Activated T-helper 1 cell treated with anti-CD3 and anti-CD28 coated beads, Interleukin-2, amount 50 U/mL, for 16 hours (primary cell): Measurements from ENCODE around the gene MIPOL1.

ENCODE experiments used
- DNase-seq, 2 donors: peaks; one replicate each; pipeline ENCODE4 v3.0.0-alpha.2; 2020; ENCODE audit warnings: low read depth in 1 of 2, low spot score in 1 of 2

Gene MIPOL1

DNA sequence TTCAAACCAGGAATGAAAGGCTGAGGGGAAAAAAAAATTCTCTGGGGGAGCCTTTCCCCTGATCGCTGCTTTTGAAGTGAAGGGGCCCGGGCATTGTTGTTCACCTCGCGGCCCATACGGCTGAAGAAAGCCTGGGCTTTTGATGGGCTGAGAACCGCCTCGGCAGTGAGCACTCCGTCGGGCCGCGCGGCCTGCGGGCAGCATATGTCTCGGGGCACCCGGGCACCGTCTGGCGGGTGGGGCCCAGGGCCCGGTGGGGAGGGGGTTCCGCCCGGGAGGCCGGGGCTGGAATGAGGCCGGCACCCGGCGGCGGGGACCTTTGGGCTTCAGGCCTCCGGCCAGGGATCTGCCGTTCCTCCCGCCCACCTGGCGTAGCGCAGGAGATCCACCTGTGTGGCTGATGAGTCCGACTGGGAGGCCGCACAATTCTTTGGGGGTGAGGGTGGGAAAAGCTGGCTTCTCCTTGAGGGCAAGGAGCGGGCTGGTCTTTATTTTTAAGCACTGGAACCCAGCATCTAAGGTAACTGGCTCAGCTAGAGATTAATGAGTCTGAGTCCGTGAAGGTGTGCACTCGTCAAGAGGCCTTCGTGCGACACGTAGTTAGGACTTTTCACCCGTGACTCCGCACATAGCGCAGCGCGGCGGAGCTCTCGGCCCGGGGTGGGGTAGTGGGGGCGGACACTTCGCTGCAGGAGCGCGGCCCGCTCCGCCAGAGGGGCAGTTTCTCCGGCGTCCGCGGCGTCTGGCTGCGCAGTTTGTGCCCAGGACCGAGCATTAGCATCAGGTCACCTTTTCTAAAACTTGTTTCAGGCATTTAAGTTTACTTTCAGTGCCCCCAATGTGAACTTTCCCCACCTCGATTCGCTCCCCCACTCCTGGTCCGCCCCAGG lies 386.7 kb downstream of the MIPOL1 start:
- DNase-seq, result no peak

DNA sequence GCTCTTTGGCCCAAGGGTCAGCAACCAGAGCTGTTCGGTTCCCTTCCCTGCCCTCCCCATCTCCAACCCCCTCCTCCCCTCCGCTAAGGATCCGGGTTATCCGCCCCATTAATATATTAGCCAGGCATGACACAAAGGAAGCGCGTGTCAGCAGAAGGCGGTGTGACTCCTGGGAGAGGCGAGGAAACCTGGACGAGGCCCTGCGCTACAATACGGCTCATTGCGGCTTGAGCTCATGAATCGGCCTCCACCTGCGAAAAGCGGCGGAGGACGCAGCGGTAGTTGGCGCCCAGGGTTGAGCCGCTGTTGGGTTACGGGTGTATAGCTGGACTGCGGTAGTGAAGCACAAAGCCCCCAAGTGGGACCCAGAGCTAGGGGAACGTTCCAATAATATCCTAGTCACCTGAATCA lies 387.4 kb downstream of the MIPOL1 start:
- DNase-seq, result no peak

DNA sequence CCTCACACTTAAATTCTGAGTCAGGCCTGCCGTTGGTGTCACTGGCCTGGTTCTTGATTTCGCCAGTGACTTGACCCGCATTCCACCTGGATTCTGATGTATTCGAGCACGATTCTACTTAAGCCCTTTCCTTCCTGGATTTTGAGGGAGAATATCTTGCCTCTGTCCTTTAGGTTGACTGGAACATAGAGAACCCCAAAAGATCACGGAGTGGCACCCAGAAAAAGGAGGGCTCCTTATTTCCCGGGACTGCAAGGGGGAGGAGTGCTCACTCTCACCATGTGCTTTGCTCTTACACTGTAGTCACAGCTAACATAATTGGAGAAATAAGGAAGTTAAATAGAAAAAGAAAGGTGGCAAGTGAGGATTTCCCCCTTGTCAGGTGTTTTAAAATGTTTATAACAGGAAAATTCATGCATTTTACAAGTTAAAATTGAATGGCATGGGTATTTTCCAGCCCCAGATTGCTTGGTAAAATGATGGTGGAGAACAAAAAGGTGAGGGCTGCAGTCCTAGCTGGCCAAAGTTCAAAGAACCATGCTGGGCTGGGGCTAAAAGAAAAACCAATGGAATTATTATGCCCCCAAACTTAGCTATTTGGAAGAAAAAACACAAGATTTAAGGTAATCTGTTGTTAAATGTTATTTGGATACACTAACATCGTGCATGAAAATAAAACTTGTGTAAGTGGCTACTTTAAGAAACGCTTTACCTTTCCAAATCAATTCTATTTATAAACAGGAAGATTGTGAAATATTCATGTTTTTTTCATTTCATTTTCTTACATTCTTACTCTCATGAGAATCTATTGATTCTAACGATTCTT lies 388.4 kb downstream of the MIPOL1 start:
- no peak for DNase-seq

DNA sequence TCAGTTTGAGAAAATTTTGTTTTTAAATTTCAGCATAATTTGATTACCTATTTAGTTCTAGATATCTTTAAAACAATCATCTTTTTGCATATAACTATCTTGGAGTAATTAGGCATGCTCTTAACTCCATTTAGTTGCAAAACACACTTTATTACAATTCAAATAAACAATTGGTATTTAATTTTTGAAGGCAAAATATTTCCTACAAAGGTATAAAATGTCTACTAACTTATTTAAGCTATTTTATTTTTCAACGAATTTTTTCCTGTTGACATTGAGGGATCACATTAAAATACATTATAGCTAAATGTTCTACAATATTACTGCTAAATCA lies 389.0 kb downstream of the MIPOL1 start:
- no peak for DNase-seq

DNA sequence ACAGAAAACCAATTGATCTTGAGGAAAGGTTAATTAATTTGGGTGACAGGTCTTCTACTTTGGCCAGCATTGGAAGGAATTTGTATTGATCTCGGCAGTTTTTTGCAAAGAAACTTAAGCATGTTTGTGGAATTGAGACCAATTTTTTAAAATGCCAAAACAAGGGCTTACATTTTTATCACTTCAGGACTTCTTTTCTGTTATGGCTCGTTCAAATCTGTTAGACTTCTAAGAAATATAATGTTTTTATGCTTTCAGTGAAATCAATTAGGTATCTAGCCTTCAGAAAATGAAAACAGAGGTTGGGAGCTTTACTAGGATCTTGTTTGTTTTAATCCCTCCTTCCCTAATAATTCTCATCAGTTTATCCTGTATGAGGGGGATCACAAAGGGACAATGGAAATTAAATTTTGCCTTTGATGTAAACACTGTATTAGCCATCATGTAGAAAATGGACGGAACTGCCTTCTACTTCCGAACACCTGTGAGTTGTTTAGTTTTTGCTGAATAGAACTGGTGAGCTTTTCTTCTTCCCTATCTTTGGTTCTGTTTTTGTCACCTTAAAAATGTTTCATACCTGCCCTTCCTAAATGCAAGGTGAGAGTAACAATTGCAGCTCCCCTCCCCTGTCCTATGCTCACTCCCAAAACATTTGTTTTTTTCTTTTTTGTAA lies 389.5 kb downstream of the MIPOL1 start:
- DNase-seq, result no peak

DNA sequence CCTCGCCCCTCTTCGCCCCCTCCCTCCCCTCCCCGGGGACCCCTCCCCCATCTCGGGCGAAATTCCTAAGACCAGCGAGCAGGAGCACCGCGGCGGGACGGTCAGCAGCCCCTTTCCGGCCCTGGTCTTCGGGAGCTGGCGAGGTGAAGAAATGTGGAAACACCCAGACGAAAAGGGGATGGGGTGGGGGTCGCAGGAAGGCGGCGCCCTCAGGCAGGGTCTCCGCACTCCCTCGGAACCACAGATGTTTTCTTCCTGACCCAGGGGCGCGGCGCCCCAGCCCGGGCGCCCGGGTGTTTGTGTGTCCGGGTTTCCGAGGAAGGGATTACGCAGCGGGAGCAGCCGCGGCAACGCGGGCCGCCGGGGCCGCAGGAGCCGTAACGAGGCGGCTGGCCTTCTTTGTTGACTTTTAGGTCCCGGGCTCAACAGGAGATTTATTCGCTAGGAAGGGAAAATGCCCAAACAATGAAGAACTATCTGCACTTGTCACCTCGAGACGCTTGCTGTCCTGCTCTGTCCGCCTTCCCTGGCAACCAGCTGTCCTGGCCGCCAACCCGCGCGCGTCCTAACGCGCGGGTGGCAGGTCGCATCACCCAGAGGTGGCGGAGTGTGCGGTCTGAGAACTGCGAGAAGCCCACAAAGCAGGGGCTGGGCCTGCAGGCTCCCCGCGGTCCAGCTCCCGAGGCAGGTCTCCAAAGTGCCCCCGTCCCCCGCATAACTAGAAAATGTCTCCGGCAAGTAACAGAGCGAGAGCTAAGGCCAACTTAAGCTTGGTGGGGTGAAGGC lies 390.3 kb downstream of the MIPOL1 start:
- no peak for DNase-seq

DNA sequence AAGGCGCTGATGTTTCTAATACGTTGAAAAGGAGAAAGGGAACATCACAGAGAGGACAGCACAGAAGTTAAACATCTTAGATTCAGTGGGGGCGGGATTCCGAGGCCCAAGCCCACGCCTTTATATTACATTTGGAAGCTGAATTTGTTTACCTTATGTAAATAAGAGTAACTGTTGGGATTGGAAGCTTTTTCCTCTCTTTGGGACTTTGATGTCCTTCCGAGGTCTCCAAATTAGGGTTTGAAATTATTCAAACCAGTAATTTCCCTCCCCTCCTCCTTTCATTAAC lies 390.9 kb downstream of the MIPOL1 start:
- no peak for DNase-seq

DNA sequence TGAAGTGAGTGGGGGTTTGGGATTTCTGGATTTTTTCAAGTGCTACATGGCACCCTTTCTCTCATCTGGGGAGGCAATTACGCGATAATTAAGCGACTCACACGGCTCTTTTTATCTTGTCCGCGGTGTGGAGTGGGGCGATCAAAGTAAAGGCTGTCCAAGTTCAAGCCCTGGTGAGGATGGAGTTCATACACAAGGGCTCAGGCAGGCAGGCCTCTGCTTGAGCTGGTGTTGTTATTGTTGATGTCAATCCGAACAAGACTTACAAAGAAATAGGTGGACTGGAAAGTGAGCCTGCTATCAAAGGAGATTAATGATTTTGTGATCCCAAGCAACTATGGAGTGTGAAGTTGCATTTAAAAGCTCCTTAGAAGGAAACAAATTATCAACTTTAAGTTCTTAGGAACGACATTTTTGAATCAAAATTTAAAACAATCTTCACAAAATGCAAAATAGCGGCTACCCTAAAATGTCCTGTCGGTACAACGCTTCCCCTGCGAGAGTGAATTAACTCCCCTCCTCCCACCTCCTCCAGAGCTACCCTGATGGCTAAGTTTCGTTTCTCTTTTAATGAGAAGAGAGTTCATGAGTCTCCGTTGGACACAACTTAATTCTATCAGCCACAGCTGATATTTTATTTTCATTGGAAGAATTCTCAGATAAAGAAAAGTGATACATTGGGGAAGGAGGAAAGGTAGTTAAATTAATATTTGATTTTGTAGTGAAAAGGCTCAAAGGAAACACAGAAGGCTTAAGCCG lies 391.4 kb downstream of the MIPOL1 start:
- DNase-seq, result no peak

DNA sequence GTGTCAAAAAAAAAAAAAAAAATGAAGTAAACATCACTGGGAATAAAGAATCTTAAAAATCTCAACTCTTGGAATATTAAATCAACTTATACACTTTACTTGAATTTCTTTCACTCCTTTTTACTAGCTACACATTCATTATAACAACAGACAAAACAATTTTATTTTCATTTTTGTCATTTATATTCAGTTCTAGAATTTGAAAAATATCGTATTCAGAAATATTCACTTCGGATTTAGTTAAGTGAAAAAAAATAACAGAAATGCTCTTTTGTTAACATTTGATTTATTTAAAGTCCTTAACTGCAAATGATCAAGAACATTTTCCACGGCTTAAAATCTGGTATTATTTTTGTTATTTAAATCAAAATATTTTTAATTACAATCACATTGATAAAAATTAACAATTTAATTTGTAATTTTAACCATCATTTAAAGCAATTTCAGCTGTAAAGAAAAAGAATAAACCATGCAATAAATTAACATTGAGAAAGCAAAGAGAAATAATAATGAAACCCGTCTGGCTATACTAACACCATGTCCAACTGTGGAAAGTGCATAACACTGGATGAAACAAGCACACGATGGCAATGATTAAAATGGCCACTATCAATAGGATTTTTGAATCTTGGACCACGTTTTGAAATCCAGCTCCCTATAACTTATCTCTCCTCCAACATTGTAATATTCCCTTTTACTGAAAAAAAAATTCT lies 392.1 kb downstream of the MIPOL1 start:
- DNase-seq, result no peak

DNA sequence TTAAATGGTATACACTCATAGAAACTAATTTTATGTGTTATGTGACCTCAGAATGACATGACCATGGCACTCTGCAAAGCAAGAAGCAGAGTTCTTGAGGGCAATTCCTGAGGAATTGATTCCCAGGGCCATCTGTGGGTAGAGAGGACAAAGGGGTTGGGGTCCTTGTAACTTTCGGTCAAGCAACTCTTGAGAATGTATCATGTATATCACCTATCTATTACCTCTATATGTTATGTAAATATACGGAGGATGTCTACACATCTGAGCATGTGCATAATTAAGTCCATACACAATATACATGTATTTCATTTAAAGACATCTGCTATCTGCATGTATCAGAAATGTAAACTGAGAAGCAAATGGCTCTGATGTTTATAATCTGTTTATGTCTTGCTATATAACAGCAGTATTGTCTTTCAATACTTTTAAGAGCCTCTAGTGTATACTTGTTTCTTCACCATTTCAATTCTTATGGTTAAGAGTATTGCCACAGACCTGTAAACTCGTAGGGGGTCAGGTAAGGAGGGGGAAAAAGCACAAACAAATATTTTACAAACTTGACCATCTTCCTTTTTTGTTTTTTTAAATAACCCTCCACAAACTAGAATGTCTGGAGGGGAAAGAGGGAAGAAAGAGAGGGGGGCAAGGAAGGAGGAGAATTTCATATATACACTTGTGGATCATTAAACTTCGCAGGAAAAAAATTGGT lies 392.8 kb downstream of the MIPOL1 start:
- DNase-seq, result no peak

DNA sequence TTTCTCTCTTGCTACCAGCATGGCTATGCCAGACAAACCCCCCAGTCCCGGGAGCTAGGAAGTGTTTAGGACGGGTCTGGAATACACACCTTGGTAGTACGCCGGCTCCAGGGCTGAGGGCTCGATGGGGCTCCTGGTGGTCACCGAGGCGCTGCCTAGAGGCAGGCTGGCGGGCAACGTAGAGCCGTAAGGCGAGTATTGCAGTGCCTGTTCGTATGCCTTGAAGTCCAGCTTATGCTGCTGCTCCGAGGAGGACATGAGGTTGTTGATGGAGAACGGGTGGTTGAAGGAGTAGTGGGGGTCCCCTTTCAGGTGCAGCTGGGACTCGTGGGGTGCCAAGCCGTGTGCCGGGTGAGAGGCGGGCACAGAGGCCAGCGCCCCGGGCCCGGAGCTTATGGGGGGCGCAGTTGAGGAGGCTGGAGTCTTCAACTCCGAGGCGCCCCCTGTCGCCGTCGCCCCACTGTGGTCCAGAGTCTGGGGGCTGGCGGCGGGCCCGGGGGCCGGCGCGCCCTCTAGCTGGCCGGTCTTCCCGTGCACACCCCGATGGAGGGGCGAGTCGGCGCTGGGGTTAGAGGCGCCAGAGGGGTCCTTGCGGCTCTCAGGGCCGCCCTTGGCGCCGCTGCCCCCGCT lies 393.7 kb downstream of the MIPOL1 start:
- no peak for DNase-seq

DNA sequence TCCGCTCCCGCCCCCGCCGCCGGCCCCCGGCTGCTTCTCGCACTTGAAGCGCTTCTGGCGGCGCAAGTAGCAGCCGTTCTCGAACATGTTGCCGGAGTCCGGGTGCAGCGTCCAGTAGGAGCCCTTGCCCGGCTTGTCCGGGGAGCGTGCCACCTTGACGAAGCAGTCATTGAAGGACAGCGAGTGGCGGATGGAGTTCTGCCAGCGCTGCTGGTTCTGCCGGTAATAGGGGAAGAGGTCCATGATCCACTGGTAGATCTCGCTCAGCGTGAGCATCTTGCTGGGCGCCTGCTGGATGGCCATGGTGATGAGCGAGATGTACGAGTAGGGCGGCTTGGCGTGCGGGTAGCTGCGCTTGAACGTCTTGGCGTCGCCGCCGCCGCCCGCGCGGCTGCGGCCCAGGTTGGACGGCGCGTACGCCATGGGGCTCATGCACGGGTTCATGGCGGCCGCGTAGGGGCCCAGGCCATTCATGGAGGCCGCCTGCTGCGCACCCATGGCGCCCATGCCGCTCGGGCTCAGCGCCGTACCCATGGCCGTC lies 394.3 kb downstream of the MIPOL1 start:
- no peak for DNase-seq

DNA sequence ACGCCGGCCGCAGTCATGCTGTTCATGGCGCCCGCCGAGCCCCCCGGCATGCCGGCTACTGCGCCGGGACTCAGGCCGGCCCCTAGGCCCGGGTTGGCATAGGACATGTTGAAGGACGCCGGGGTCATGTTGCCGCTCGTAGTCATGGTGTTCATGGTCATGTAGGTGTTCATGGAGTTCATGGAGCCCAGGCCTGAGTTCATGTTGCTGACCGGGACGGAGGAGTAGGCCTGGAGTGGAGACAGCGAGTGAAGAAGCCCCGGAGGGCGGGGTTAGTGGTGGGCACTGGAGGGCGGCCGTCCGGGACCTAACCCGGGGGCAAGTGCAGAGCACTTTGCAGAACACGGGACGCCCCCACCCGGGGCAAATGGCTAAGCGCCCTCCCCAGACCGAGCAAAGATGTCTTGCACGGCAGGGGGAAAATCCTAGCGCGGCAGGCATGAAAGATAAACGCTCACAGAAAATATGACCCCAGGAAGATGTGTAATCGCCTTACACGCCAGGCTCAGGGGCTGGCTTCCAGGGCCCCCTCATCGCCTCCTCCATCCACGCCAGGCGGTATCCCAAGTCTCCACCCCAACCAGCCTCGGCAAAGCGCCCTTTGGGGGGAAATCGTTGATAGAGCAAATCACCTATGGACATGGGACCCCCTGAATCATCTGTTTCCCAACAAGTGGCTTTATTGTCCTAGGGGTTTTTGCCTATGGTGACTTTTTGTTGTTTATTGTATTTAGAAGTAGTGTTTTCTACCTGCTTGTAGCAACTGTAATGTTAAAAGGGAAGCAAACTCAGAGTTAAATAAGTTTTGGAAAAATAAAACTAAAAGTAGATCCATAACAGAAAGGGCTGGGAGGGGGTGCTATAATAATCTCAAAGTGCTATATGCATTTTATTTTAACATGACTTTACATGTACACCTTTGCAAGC lies 395.0 kb downstream of the MIPOL1 start:
- no peak for DNase-seq

DNA sequence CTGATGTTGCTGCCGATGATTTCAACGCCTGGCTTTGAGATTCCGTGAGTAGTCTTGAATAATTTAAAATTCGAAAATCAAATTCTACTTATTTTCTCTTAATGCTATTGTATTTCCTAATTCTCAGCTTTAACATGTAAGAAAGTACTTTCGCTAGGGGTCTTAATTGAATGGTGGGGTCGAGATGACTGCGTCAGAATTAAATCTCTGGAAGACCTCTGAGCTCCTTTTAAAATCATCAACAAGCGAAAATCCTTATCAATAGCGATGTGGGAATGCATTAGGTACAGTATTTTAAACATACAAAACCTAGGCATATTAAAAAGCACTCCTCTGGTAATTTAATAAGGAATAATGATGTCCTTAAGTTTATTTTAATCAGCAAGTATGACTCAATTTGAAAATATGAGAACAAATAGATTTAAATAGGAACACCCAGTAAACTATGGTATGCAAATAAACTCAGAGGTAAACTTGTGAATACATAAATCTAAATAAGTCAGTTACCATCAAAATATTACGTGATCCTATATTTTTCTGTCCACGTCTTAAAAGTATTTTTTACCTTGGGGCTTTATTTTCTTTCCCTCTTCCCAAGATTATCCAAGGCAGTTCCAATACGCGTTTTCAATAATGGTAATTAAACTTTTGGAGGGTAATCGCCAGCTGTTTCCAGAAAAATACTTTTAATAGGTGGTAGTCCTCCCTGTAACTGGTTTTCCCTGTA lies 395.9 kb downstream of the MIPOL1 start:
- DNase-seq, result no peak

DNA sequence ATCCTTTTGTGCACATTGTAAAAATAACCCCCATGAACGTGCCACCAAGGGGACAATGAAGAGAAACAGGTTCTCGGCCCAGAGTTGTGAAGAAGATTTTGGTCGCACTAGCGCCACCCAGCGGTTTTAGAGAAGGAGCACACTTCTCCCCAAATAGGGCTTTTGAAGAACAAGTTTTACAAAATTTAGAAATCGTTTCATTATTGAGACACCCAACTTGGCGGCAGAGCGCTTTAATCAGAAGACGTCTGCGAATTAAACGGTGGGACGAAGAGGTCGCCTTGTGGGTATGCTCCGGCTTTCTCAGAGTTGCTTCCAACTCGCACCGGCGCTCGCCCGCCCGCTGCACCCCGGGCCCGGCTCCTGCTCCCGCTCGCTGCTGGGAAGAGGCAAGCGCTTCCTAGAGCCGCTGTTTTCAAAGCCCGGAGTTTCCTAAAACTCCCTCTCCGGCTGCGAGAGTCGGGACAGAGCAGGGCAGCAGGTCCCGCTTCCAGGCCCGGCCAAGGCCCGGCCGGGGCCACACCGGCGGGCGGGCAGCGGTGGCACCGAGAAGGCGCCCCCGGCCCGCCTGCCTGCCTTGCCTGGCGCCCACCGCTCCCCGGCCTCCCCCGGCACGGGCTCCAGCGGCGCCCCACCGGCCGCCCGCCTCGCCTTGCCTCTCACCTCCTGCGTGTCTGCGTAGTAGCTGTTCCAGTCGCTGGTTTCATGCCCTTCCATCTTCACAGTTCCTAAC lies 396.7 kb downstream of the MIPOL1 start:
- DNase-seq, result no peak
